ENCODE results near the gene SRC. TPM values are rescaled to one million over a fixed set of nuclear protein-coding genes. Genes with fewer than 3 reads are reported as not detected.
A peak's percentile ranks its signal among the peaks of the same experiment; 100 is the strongest.

The SRC gene
- total RNA-seq (2022) (185 and 203 TPM in 2 replicates), Bru-seq, nascent RNA (percentile 87 among the genes with signal in this experiment), BruChase-seq, experiment 1, labeled RNA remaining after a 6-hour chase (percentile 85 among the genes with signal in this experiment), BruChase-seq, experiment 2, labeled RNA remaining after a 2-hour chase (percentile 85 among the genes with signal in this experiment)
- long read RNA-seq, full-length matches to known transcripts: 1 of 42 reads
- long read RNA-seq, partial matches to known transcripts: 28 of 42 reads
- long read RNA-seq, other reads (novel, unspliced or antisense): 13 of 42 reads

DNA sequence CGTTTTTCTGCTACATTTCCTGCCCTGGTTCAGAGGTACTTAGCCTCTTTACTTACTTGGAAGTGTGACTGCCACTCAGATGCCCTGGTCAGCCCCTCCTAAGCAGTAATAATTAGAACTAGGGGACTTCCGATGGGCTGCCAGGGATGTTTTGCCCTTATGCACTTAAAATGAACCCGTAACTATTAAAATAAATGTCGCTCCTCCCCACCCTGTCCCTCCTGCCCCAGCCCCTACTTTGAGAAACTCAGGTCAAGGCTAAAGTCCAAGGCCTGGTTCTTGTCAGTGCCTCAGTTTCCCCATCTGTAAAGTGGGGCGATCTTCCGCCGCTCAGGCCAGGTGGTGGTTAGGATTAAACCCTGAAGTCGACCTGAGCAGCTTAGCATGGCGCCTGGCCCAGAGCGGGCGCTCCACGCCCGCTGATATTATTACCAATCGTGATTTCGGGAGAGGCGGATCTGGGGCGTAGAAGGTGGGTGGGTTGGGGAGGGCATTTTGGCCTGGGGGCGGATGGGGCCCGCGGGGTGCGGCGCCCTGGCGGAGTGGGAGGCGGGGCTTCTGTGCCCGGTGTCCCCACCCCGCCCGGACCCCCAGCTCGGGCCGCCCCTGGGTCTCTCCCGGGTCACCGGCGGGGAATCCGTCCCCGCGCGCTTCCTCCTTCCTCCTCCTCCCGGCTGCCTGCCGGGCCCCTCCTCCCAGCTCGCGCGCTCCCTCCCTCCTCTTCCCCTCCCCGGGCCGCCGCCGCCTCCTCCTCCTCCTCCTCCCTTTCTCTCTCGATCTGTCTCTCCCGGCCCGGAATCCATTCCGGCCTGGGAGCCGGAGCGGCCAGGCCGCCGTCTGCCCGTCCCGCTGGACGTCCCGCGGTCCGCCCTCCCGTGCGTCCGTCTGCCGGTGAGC, at the start of gene SRC:
TSS of gene SRC (plus strand) at position 802 of the 897 bp plus-strand sequence. CDS start 38,014 bp downstream, outside the sequence.
- peak; percentile 94 for DNase-seq
- TSS peak; percentile 84 for BruUV-seq (replicated peaks)
- CTCF ChIA-PET: interaction anchor here (0.6 to 1.5 kb wide), 10 partner anchors 10 to 189 kb away, joined by 3 to 6 read pairs (median 4); no protein-coding TSS in a partner anchor
- H3K4me3 Mint-ChIP-seq (ENCODE audit: low read depth, unreplicated experiment): peak within 1 kb of the TSS; percentile 82
- H3K27ac Mint-ChIP-seq (ENCODE audit: unreplicated experiment): peak within 1 kb of the TSS; percentile 94
- no peaks in the 10 kb centered on the region for H3K9me3 Mint-ChIP-seq (ENCODE audit: low read depth, unreplicated experiment)
- TF ChIP-seq CTCF (IDR thresholded peaks at IDR 0.05; ENCODE audit: unreplicated experiment): no peak
- H3K36me3 Mint-ChIP-seq (ENCODE audit: insufficient read depth, unreplicated experiment): peaks cover 65% of the 10 kb centered on the region
- peaks cover 77% of the 10 kb centered on the region for H3K4me1 Mint-ChIP-seq (ENCODE audit: low read depth, unreplicated experiment)
- H3K27me3 Mint-ChIP-seq (ENCODE audit: unreplicated experiment): no peaks in the 10 kb centered on the region
- intact Hi-C loops (cut with micrococcal nuclease; ENCODE audit: unreplicated experiment): loop anchor here (2.0 kb wide), 2 partner anchors 33 to 55 kb away; no protein-coding TSS in a partner anchor

DNA sequence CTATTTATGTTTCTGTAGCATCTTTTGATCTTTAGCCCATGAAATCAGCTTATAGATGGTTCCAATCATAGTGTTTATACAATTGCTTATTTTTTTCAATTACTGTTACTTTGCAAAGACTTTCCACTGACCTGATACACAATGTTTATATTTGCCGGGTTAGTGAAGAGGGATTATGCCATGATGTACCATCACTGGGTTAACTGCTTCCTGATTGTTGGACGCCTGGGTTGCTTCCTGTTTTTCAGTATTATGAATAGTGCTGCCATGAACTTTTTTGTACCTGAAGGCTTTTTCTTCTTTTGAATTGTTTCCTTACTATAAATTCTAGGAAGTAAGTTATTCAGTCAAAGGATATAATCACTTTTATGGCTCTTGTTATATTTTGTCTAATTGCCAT, 49.6 kb upstream of the SRC start:
- no peaks in the 10 kb centered on the region for H3K9me3 Mint-ChIP-seq (ENCODE audit: low read depth, unreplicated experiment)
- H3K36me3 Mint-ChIP-seq (ENCODE audit: insufficient read depth, unreplicated experiment): peaks cover 3% of the 10 kb centered on the region
- H3K4me3 Mint-ChIP-seq (ENCODE audit: low read depth, unreplicated experiment): no peak overlapping the region
- no peaks in the 10 kb centered on the region for H3K27me3 Mint-ChIP-seq (ENCODE audit: unreplicated experiment)
- H3K4me1 Mint-ChIP-seq (ENCODE audit: low read depth, unreplicated experiment): peaks cover 45% of the 10 kb centered on the region
- intact Hi-C loops (cut with micrococcal nuclease; ENCODE audit: unreplicated experiment): no loop called here
- CTCF ChIA-PET: interaction anchor here (1.1 kb wide), 1 partner anchor 93 kb away, joined by 3 read pairs; no protein-coding TSS in a partner anchor
- DNase-seq: no peak
- no TSS peak for BruUV-seq (replicated peaks)
- TF ChIP-seq CTCF (IDR thresholded peaks at IDR 0.05; ENCODE audit: unreplicated experiment): no peak
- no peak overlapping the region for H3K27ac Mint-ChIP-seq (ENCODE audit: unreplicated experiment)

DNA sequence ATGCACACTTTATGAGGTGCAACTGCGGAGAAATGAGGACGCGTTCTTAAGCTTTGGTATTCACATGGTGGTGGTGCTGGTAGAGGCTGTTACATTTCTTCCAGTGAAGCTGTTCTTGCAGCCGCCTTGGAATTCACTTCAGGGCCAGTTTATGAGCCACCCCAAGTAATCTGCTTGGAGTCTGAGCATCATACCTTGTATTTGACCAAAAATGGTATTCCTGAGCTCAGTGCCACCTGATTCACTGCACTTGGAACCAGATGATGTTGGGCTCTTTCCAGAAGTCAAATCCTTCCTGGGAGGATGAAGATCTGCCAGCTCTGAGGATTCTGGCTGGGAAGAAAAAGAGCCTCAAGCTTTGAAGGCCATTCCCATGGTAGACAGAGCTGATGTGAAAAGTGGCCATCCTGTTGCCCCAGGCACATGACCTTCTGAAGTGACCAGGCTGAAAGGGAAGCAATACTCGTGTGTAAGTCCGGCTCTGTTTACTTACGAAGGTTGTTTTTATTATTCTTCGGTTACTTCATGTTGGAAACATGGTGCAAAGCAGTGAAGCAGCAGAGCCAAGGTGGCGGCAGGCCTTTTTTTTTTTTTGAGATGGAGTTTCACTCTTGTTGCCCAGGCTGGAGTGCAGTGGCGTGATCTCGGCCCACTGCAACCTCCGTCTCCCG, 48.7 kb upstream of the SRC start:
- Mint-ChIP-seq H3K4me1 (ENCODE audit: low read depth, unreplicated experiment) (peaks cover 38% of the 10 kb centered on the region), H3K27me3 (ENCODE audit: unreplicated experiment) (no peaks in the 10 kb centered on the region), H3K27ac (ENCODE audit: unreplicated experiment) (no peak overlapping the region), H3K36me3 (ENCODE audit: insufficient read depth, unreplicated experiment) (peaks cover 11% of the 10 kb centered on the region), H3K9me3 (ENCODE audit: low read depth, unreplicated experiment) (no peaks in the 10 kb centered on the region), H3K4me3 (ENCODE audit: low read depth, unreplicated experiment) (no peak overlapping the region)
- intact Hi-C loops (cut with micrococcal nuclease; ENCODE audit: unreplicated experiment): no loop called here
- CTCF ChIA-PET: interaction anchor here (0.6 to 1.1 kb wide), 2 partner anchors 92 to 1930 kb away, joined by 3 read pairs; no protein-coding TSS in a partner anchor
- no peak for DNase-seq
- TF ChIP-seq CTCF (IDR thresholded peaks at IDR 0.05; ENCODE audit: unreplicated experiment): no peak
- BruUV-seq (replicated peaks): no TSS peak
